IMR-90 (cell line): ENCODE data around the gene LYPD4. TPM values are rescaled to one million over a fixed set of nuclear protein-coding genes. Genes with fewer than 3 reads are reported as not detected.

Source experiments
- ATAC-seq: fragments of 200-7000 bp; cut with Tn5 transposase; 2 replicates; pipeline ENCODE4 v1.9.1; 2020; ENCODE audit warnings: low read depth, mild to moderate bottlenecking, moderate library complexity
- BruUV-seq: library from RNA; stranded (reverse); fragments of 400-500 nt; replicated peaks from 2 replicates; lab custom pipeline; 2021; lab: Mats Ljungman, UMichigan
- CTCF ChIA-PET: fragments of 300-600 bp; formaldehyde crosslinking; extraction: SDS; loops from one replicate; lab custom pipeline; 2021; ENCODE audit warnings: antibody characterized with exemption; lab: Yijun Ruan, JAX
- POLR2A ChIA-PET: fragments of 300-600 bp; sonication (Branson Sonifier 250); formaldehyde crosslinking; loops from one replicate; lab custom pipeline; 2022; ENCODE audit warnings: antibody characterized with exemption; ENCODE audit not compliant: unreplicated experiment; lab: Charles Lee
- DNase-seq: peaks from one replicate; pipeline ENCODE4 v3.0.0; 2013
- H2AFZ ChIP-seq: replicated peaks from 2 replicates; pipeline ENCODE3; 2013; ENCODE audit warnings: low read length, mild to moderate bottlenecking; ENCODE audit not compliant: poor library complexity
- H2AK5ac ChIP-seq: 2 replicates; pipeline ENCODE4 v1.6.1; 2013; ENCODE audit warnings: low read depth, low read length, inconsistent platforms
- H2AK9ac ChIP-seq: replicated peaks from 2 replicates; pipeline ENCODE3; 2013; ENCODE audit warnings: mild to moderate bottlenecking, low read depth, low read length, moderate library complexity; ENCODE audit not compliant: poor library complexity
- H2BK120ac ChIP-seq: 2 replicates; pipeline ENCODE4 v1.6.1; 2013; ENCODE audit warnings: low read depth, low read length, inconsistent platforms
- H2BK15ac ChIP-seq: 3 replicates; pipeline ENCODE4 v1.6.1; 2013; ENCODE audit warnings: low read depth, low read length, inconsistent platforms
- H2BK20ac ChIP-seq: 2 replicates; pipeline ENCODE4 v1.6.1; 2013; ENCODE audit warnings: low read depth, mild to moderate bottlenecking, inconsistent platforms, low read length, moderate library complexity
- H2BK5ac ChIP-seq: 2 replicates; pipeline ENCODE4 v1.6.1; 2013; ENCODE audit warnings: mild to moderate bottlenecking, low read depth, low read length, inconsistent platforms; ENCODE audit not compliant: poor library complexity, severe bottlenecking
- H3K14ac ChIP-seq: replicated peaks from 2 replicates; pipeline ENCODE4 v1.6.1; 2013; ENCODE audit warnings: low read depth, low read length, inconsistent platforms
- H3K18ac ChIP-seq: 2 replicates; pipeline ENCODE4 v1.6.1; 2013; ENCODE audit warnings: low read depth, low read length, control low read depth
- H3K23ac ChIP-seq: 2 replicates; pipeline ENCODE4 v1.6.1; 2013; ENCODE audit warnings: low read depth, low read length, inconsistent platforms
- H3K27ac ChIP-seq: 2 replicates; pipeline ENCODE4 v1.5.1; 2013; ENCODE audit warnings: mild to moderate bottlenecking, control low read depth, low read length; ENCODE audit not compliant: insufficient read depth
- H3K27me3 ChIP-seq: 2 replicates; pipeline ENCODE4 v1.6.1; 2013; ENCODE audit warnings: low read length; ENCODE audit not compliant: control insufficient read depth, insufficient read depth
- H3K36me3 ChIP-seq: 2 replicates; pipeline ENCODE4 v1.6.1; 2013; ENCODE audit warnings: low read length, mixed read lengths; ENCODE audit not compliant: control insufficient read depth, insufficient read depth
- H3K4ac ChIP-seq: 2 replicates; pipeline ENCODE4 v1.6.1; 2013; ENCODE audit warnings: low read depth, low read length, inconsistent platforms
- H3K4me1 ChIP-seq: 2 replicates; pipeline ENCODE4 v1.6.1; 2013; ENCODE audit warnings: low read length, mixed read lengths; ENCODE audit not compliant: control insufficient read depth, insufficient read depth
- H3K4me2 ChIP-seq: 2 replicates; pipeline ENCODE4 v1.6.1; 2013; ENCODE audit warnings: low read depth, mild to moderate bottlenecking, control low read depth, low read length, moderate library complexity
- H3K4me3 ChIP-seq: 2 replicates; pipeline ENCODE4 v1.5.1; 2013; ENCODE audit warnings: low read depth, mild to moderate bottlenecking, control low read depth, low read length, moderate library complexity; ENCODE audit not compliant: insufficient read depth
- H3K56ac ChIP-seq: 2 replicates; pipeline ENCODE4 v1.6.1; 2013; ENCODE audit warnings: low read length, inconsistent platforms; ENCODE audit not compliant: insufficient read depth; ENCODE audit errors: extremely low read depth
- H3K79me1 ChIP-seq, 2 experiments: 2 replicates each; pipeline ENCODE4 v1.6.1; 2013; ENCODE audit warnings: low read length in 2 of 2, inconsistent platforms in 1 of 2, low read depth in 1 of 2
- H3K9ac ChIP-seq: 2 replicates; pipeline ENCODE4 v1.6.1; 2013; ENCODE audit warnings: low read depth, low read length, control low read depth
- H3K9me1 ChIP-seq: 2 replicates; pipeline ENCODE4 v1.6.1; 2013; ENCODE audit warnings: low read length, inconsistent platforms; ENCODE audit not compliant: insufficient read depth
- H3K9me3 ChIP-seq: 2 replicates; pipeline ENCODE4 v1.6.1; 2013; ENCODE audit warnings: low read length; ENCODE audit not compliant: control insufficient read depth, insufficient read depth
- H4K20me1 ChIP-seq: 2 replicates; pipeline ENCODE4 v1.6.1; 2013; ENCODE audit warnings: low read length, inconsistent platforms; ENCODE audit not compliant: insufficient read depth
- H4K5ac ChIP-seq: 2 replicates; pipeline ENCODE4 v1.6.1; 2013; ENCODE audit warnings: mild to moderate bottlenecking, low read depth, low read length, control low read depth
- H4K8ac ChIP-seq, 2 experiments: 2 replicates each; pipeline ENCODE4 v1.6.1; 2013; ENCODE audit warnings: low read depth in 2 of 2, low read length in 2 of 2, control low read depth in 1 of 2, inconsistent platforms in 1 of 2
- H4K91ac ChIP-seq: 2 replicates; pipeline ENCODE4 v1.6.1; 2013; ENCODE audit warnings: low read depth, low read length, inconsistent platforms; ENCODE audit not compliant: insufficient read depth
- MAZ ChIP-seq: IDR thresholded peaks from 2 replicates; pipeline ENCODE4 v1.6.1; 2012; ENCODE audit warnings: low read depth, mild to moderate bottlenecking, low read length, improper control_type of control experiment, moderate library complexity, borderline replicate concordance
- POLR2A ChIP-seq: IDR thresholded peaks from 2 replicates; pipeline ENCODE4 v1.6.1; 2012; ENCODE audit warnings: mild to moderate bottlenecking, low read depth, low read length
- WGBS, 2 experiments: methylation state at CpG; one replicate each; pipeline versions ENCODE4 v1.1.5 to v1.1.7; 2013; ENCODE audit warnings: missing lambda C conversion rate in 2 of 2; ENCODE audit not compliant: insufficient read length in 1 of 2; ENCODE audit errors: extremely low coverage in 2 of 2; 5-methylcytosine and 5-hydroxymethylcytosine counted together
- dilution Hi-C: fragments of 300-500 bp; cut with HindIII; formaldehyde crosslinking; loops from one replicate; pipeline ENCODE4 v1.14.3; 2018; ENCODE audit warnings: low sequenced_read_pairs; ENCODE audit not compliant: unreplicated experiment
- in situ Hi-C: fragments of 300-500 bp; cut with MboI; formaldehyde crosslinking; loops from 3 replicates; pipeline ENCODE4 v1.14.3; 2019; ENCODE audit warnings: low sequenced_read_pairs, inconsistent platforms, mixed read lengths
- intact Hi-C: fragments of 100-400 bp; cut with micrococcal nuclease; formaldehyde crosslinking; loops from 2 replicates; pipeline ENCODE4 v1.10.0; 2022
- polyA plus RNA-seq, 3 experiments: library from polyadenylated mRNA; depleted of rRNA; stranded (reverse); fragments of >200 nt; gene quantifications; 2 replicates each; pipeline ENCODE4 v1.2.3, GENCODE V29; 2012; ENCODE audit warnings: low replicate concordance in 1 of 3
- total RNA-seq: library from RNA; depleted of rRNA; stranded (reverse); fragments of >200 nt; gene quantifications from 2 replicates; pipeline ENCODE4 v1.2.3, GENCODE V29; 2012
- TF ChIP-seq, protein P1 (sequence below): conservative IDR thresholded peaks from 2 replicates; pipeline ENCODE4 v1.5.1; 2012; ENCODE audit warnings: mild to moderate bottlenecking, low read depth, low read length, improper control_type of control experiment

The LYPD4 gene
- total and polyA plus RNA-seq, 2 of the 4 experiments (the other 2 are of a cell fraction), result not detected

- Histone ChIP-seq H3K9ac (no peak overlapping the region), H2AK5ac (no peak overlapping the region), H3K27ac (no peak overlapping the region), H3K79me1 (peaks cover 12 to 13% of the 10 kb centered on the region in 2 experiments; a peak in 3 of 4 replicates), H2AFZ (no peak overlapping the region), H3K9me1 (peaks cover 3% of the 10 kb centered on the region; the same call in 1 of the 2 replicates), H3K56ac (no peak overlapping the region), H2BK5ac (no peak overlapping the region), H3K9me3 (no peaks in the 10 kb centered on the region), H2BK20ac (no peak overlapping the region), H2BK120ac (no peak overlapping the region), H3K23ac (no peak overlapping the region), H3K4me3 (no peak overlapping the region), H3K36me3 (no peaks in the 10 kb centered on the region), H4K20me1 (0 out of 2 replicates have a peak, but pooled peaks cover 3% of the 10 kb centered on the region), H3K18ac (no peak overlapping the region), H3K14ac (no peak overlapping the region), H3K4ac (no peak overlapping the region), H4K91ac (no peak overlapping the region), H2BK15ac (no peak overlapping the region), H3K27me3 (peaks cover 15% of the 10 kb centered on the region; the same call in 1 of the 2 replicates), H4K5ac (no peak overlapping the region), H3K4me1 (peaks cover 2% of the 10 kb centered on the region), H3K4me2 (no peak overlapping the region), H4K8ac (no peak overlapping the region), H2AK9ac (no peak overlapping the region)
- ChIA-PET CTCF (no interaction called here), POLR2A (no interaction called here)
- no CpG with 5 or more reads among the region's 7 CpGs for WGBS, 2 experiments
- intact Hi-C loops, result loop anchor here (5.0 to 10.0 kb wide), 2 partner anchors 53 to 155 kb away; no protein-coding TSS in a partner anchor
- in situ Hi-C loops, result loop anchor here (5.0 kb wide), 1 partner anchor 68 kb away; no protein-coding TSS in a partner anchor
- TF ChIP-seq, protein P1, sequence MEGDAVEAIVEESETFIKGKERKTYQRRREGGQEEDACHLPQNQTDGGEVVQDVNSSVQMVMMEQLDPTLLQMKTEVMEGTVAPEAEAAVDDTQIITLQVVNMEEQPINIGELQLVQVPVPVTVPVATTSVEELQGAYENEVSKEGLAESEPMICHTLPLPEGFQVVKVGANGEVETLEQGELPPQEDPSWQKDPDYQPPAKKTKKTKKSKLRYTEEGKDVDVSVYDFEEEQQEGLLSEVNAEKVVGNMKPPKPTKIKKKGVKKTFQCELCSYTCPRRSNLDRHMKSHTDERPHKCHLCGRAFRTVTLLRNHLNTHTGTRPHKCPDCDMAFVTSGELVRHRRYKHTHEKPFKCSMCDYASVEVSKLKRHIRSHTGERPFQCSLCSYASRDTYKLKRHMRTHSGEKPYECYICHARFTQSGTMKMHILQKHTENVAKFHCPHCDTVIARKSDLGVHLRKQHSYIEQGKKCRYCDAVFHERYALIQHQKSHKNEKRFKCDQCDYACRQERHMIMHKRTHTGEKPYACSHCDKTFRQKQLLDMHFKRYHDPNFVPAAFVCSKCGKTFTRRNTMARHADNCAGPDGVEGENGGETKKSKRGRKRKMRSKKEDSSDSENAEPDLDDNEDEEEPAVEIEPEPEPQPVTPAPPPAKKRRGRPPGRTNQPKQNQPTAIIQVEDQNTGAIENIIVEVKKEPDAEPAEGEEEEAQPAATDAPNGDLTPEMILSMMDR, result no peak
- no peak for TF ChIP-seq POLR2A
- no peak for TF ChIP-seq MAZ
- DNase-seq (no peak), ATAC-seq (no peak)
- dilution Hi-C loops, result no loop called here
- BruUV-seq, result no TSS peak
Observed at GRCh38 chr19:41879670-41880328, 35.3 kb upstream of the LYPD4 start.
